Gastroesophageal sphincter (tissue), 4 donors: ENCODE measurements around the gene LSAMP. TPM values are rescaled to one million over a fixed set of nuclear protein-coding genes. Genes with fewer than 3 reads are reported as not detected.

Experiments
- ATAC-seq: fragments of 150-250 bp; one replicate; pipeline ENCODE4 v1.9.1; 2016; ENCODE audit warnings: mild to moderate bottlenecking, moderate library complexity
- H3K27ac ChIP-seq, 4 donors: fragments of 200-600 bp; sonication (generic) in 3 of 4; 1 replicate in 3 of 4; 2 replicates in 1 of 4; pipeline ENCODE4 v1.5.1; 2016 to 2019
- H3K27me3 ChIP-seq: fragments of 200-600 bp; sonication (generic); one replicate; pipeline ENCODE4 v1.5.1; 2019
- H3K36me3 ChIP-seq, 2 donors: fragments of 200-600 bp; sonication (generic); one replicate each; pipeline ENCODE4 v1.5.1; 2019; ENCODE audit warnings: control low read depth in 1 of 2
- H3K4me1 ChIP-seq, 3 donors: fragments of 200-600 bp; sonication (generic); 1 replicate in 2 of 3; 2 replicates in 1 of 3; pipeline ENCODE4 v1.5.1; 2016 to 2019; ENCODE audit warnings: control low read depth in 2 of 3
- H3K4me3 ChIP-seq, 2 donors: fragments of 200-600 bp; sonication (generic); one replicate each; pipeline ENCODE4 v1.5.1; 2019; ENCODE audit warnings: mild to moderate bottlenecking in 1 of 2, moderate library complexity in 1 of 2
- H3K9me3 ChIP-seq, 3 donors: fragments of 200-600 bp; sonication (generic); one replicate each; pipeline ENCODE4 v1.5.1; 2017 to 2019; ENCODE audit warnings: control low read depth in 2 of 3
- CTCF ChIP-seq, 4 experiments: fragments of 200-600 bp in 2 of 4; fragments of 450-650 bp in 2 of 4; sonication (generic) in 1 of 4; IDR thresholded peaks; one replicate each; pipeline ENCODE4 v1.5.1; 2017 to 2019; ENCODE audit warnings: antibody characterized with exemption in 4 of 4, mild to moderate bottlenecking in 2 of 4, moderate library complexity in 2 of 4
- EP300 ChIP-seq: sonication (generic); formaldehyde crosslinking; IDR thresholded peaks from one replicate; pipeline ENCODE4 v1.6.1; 2017; ENCODE audit warnings: antibody characterized with exemption, mild to moderate bottlenecking
- POLR2A ChIP-seq, 2 donors: fragments of 450-650 bp; IDR thresholded peaks; one replicate each; pipeline ENCODE4 v1.6.1; 2017; ENCODE audit warnings: antibody characterized with exemption in 2 of 2, mild to moderate bottlenecking in 2 of 2, moderate library complexity in 1 of 2
- POLR2AphosphoS5 ChIP-seq: sonication (generic); formaldehyde crosslinking; IDR thresholded peaks from one replicate; pipeline ENCODE4 v1.6.1; 2017; ENCODE audit warnings: antibody characterized with exemption
- WGBS, 2 donors: methylation state at CpG; one replicate each; pipeline ENCODE4 v1.1.5; 2018; ENCODE audit warnings: low coverage in 1 of 2; 5-methylcytosine and 5-hydroxymethylcytosine counted together
- total RNA-seq, 4 donors: library from RNA; depleted of rRNA; stranded (reverse); fragments of >200 nt; gene quantifications; one replicate each; pipeline ENCODE4 v1.1.0, GENCODE V29; 2016

Gene LSAMP
- total RNA-seq, 4 donors from 2014 or later, result 1.5 to 9.3 (median 3.6) TPM

- TF ChIP-seq POLR2AphosphoS5, result no peak
- no peak for TF ChIP-seq POLR2A (IDR thresholded peaks at IDR 0.05)
- no peak for TF ChIP-seq EP300
- no peak for TF ChIP-seq CTCF (IDR thresholded peaks at IDR 0.05)
- Histone ChIP-seq H3K36me3 (no peaks in the 10 kb centered on the region), H3K27me3 (no peaks in the 10 kb centered on the region), H3K4me1 (peaks cover 0 to 13% (median 0%) of the 10 kb centered on the region in 3 donors), H3K4me3 (no peak overlapping the region), H3K9me3 (no peaks in the 10 kb centered on the region), H3K27ac (no peak overlapping the region)
- no peak for ATAC-seq
Measured at GRCh38 chr3:116048991-116049390, 396.3 kb downstream of the LSAMP start.

- H3K4me1 ChIP-seq, result peaks cover 0 to 13% (median 0%) of the 10 kb centered on the region in 3 donors
- H3K4me3 ChIP-seq, result no peak overlapping the region
- no peaks in the 10 kb centered on the region for H3K27me3 ChIP-seq
- H3K36me3 ChIP-seq, result no peaks in the 10 kb centered on the region
- ATAC-seq, result no peak
- H3K27ac ChIP-seq, result no peak overlapping the region
- no peak for TF ChIP-seq POLR2A (IDR thresholded peaks at IDR 0.05)
- TF ChIP-seq POLR2AphosphoS5, result no peak
- TF ChIP-seq EP300, result no peak
- TF ChIP-seq CTCF (IDR thresholded peaks at IDR 0.05), result no peak
- no peaks in the 10 kb centered on the region for H3K9me3 ChIP-seq
- WGBS, 2 donors, result 49 to 71% methylated on average over 2 to 3 of the region's 3 CpGs
Measured at GRCh38 chr3:116046350-116046749, 398.9 kb downstream of the LSAMP start.

GRCh38 chr3:116045314-116045713 lies 400.0 kb downstream of the LSAMP start:
- H3K27ac ChIP-seq, result no peak overlapping the region
- no peaks in the 10 kb centered on the region for H3K36me3 ChIP-seq
- H3K4me3 ChIP-seq, result no peak overlapping the region
- no peak for TF ChIP-seq EP300
- no peak for TF ChIP-seq POLR2AphosphoS5
- TF ChIP-seq CTCF (IDR thresholded peaks at IDR 0.05), result no peak
- no peak for TF ChIP-seq POLR2A (IDR thresholded peaks at IDR 0.05)
- H3K9me3 ChIP-seq, result no peaks in the 10 kb centered on the region
- ATAC-seq, result no peak
- no peaks in the 10 kb centered on the region for H3K27me3 ChIP-seq
- H3K4me1 ChIP-seq, result peaks cover 0 to 4% (median 0%) of the 10 kb centered on the region in 3 donors

- no peaks in the 10 kb centered on the region for H3K9me3 ChIP-seq
- H3K36me3 ChIP-seq, result no peaks in the 10 kb centered on the region
- H3K4me3 ChIP-seq, result no peak overlapping the region
- TF ChIP-seq CTCF (IDR thresholded peaks at IDR 0.05) (no peak), POLR2AphosphoS5 (no peak), POLR2A (IDR thresholded peaks at IDR 0.05) (no peak), EP300 (no peak)
- no peak for ATAC-seq
- H3K4me1 ChIP-seq, result no peaks in the 10 kb centered on the region
- no peak overlapping the region for H3K27ac ChIP-seq
- 76 to 87% methylated on average over 3 of the region's 3 CpGs for WGBS, 2 donors
- no peaks in the 10 kb centered on the region for H3K27me3 ChIP-seq
Measured at GRCh38 chr3:116040152-116040551, 405.1 kb downstream of the LSAMP start.

- no peak overlapping the region for H3K4me3 ChIP-seq
- H3K27ac ChIP-seq, result no peak overlapping the region
- H3K27me3 ChIP-seq, result no peaks in the 10 kb centered on the region
- WGBS, 2 donors, result 92% methylated on average over 2 of the region's 4 CpGs; no CpG with 5 or more reads in 1 of the 2 donors
- no peaks in the 10 kb centered on the region for H3K9me3 ChIP-seq
- H3K36me3 ChIP-seq, result no peaks in the 10 kb centered on the region
- TF ChIP-seq POLR2A (IDR thresholded peaks at IDR 0.05) (no peak), EP300 (no peak), CTCF (IDR thresholded peaks at IDR 0.05) (no peak), POLR2AphosphoS5 (no peak)
- H3K4me1 ChIP-seq, result no peaks in the 10 kb centered on the region
- no peak for ATAC-seq
Measured at GRCh38 chr3:116039651-116039985, 405.7 kb downstream of the LSAMP start.
